Measurements from ENCODE around the gene COQ10B.

Gene COQ10B

DNA sequence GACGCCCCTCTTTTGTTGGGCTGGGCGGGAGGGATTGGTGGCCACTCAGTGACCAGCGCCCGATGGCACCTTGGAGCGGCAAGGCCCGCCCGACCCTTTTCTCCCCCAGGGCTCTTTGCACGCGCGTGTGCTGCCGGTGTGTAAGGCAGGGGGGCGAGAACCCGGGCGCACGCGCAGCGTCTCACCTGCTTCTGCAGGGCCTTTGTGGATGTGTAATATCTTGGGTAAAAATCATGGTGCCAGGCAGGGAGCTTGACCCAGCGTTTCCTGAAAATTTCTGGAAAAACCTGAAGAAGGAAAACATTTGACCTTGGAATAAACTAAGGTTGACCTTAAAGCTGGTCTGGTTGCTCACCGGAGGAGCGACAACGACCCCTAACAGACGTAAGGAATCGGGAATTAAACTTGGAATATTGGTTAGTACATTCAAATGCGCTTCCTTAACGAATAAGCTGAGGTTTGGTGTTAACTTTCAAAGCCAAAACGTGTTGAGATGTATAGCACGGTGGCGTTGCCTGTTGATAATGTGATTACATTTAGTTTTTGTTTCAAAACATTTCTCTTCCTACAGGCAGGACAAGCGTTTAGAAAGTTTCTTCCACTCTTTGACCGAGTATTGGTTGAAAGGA lies 47.3 kb downstream of the COQ10B start:
- no peak for TF ChIP-seq ZNF274 (IDR thresholded peaks at IDR 0.05; ENCODE audit: low read depth, low read length)
- peak overlapping the region; percentile 99 for H3K4me3 ChIP-seq (ENCODE audit: low read length)

DNA sequence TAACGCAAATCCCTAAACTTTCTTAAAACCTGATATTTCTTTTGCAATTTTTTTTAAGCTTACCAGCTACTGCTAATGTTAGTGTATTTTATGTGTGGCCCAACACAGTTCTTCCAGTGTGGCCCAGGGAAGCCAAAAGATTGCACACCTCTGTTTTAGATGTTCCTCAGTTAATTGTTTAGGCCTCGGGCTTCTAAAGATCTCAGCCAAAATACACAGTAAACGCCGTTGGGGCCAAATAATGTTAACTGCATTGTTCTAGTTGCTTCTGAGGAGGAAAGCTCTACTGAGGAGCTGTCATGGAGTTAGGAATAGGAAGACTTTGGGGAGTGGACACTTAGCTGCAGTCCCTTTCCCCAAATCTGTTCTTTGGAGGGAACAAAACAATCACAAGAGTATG lies 48.8 kb downstream of the COQ10B start:
- peak overlapping the region; percentile 99 for H3K4me3 ChIP-seq (ENCODE audit: low read length)
- no peak for TF ChIP-seq ZNF274 (IDR thresholded peaks at IDR 0.05; ENCODE audit: low read depth, low read length)

DNA sequence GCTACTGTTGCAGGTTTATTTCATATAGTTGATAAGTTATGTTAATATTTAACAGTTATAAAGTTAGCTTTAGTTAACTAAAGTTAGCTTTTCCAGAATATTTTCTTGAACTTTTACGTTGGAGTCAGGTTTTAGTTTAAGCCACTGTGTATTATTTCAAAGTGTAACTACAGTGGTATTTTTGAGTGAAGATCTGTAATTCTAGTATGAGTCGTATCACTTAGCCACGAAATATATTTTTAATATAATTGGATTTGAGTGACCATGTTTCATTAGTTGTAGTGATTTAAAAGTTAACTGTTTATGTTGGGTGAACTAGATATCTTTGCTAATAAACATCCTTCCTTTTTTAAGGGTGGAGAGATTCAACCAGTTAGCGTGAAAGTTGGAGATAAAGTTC lies 49.3 kb downstream of the COQ10B start:
- TF ChIP-seq ZNF274 (IDR thresholded peaks at IDR 0.05; ENCODE audit: low read depth, low read length) = no peak
- no peak overlapping the region; the same call in 1 of the 2 replicates for H3K4me3 ChIP-seq (ENCODE audit: low read length)

DNA sequence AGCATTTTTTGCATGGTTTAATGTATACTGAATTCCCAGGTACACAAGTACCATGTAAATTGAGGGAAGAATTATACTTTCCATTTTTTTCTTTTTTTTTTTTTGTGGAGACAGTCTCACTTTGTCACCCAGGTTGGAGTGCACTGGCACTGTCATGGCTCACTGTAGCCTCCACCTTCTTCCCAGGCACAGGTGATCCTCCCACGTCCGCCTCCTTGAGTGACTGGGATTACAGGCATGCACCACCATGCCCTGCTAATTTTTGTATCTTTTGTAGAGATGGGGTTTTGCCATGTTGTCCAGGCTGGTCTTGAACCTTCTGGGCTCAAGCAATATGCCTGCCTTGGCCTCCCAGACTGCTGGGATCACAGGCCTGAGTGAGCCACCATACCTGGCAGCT lies 50.6 kb downstream of the COQ10B start:
- H3K4me3 ChIP-seq (ENCODE audit: low read length) = no peak overlapping the region
- no peak for TF ChIP-seq ZNF274 (IDR thresholded peaks at IDR 0.05; ENCODE audit: low read depth, low read length)

DNA sequence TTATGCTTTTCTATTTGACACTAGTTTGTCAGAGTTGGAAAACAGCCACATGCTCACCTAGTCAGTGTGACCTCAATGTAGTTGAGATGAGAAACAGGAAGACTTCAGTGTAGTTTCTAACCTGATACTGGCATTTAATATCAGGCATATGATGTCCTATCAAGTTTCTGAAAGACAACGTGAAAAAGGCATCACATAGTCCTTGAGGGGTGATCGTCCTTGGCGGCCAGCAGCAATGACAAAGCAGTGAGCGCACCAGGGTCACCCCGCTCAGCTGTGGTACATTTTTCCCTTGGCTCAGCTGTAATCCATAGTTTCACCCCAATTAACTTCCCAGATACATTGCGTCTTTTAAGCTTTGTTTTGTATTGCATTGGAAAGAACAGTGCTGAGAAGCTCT lies 51.2 kb downstream of the COQ10B start:
- no peak for TF ChIP-seq ZNF274 (IDR thresholded peaks at IDR 0.05; ENCODE audit: low read depth, low read length)
- H3K4me3 ChIP-seq (ENCODE audit: low read length) = no peak overlapping the region

DNA sequence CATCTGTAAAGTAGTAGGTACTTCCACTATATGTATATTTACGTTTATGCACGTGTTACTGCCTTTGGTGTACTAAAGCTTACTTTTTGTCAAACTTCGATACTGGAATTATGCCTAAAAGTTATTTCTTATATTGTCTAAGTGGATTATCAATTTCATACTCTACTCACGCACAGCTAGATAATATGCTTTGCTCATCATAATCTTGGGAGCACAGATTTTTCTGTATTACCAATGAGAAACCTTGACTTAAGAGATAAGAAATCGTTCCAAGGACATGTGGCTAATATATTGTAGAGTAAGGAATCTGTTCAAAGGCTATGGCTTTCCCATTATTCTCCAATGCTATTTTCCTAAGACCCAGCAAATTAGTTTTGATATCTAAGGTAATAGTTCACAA lies 53.3 kb downstream of the COQ10B start:
- TF ChIP-seq ZNF274 (IDR thresholded peaks at IDR 0.05; ENCODE audit: low read depth, low read length) = no peak

DNA sequence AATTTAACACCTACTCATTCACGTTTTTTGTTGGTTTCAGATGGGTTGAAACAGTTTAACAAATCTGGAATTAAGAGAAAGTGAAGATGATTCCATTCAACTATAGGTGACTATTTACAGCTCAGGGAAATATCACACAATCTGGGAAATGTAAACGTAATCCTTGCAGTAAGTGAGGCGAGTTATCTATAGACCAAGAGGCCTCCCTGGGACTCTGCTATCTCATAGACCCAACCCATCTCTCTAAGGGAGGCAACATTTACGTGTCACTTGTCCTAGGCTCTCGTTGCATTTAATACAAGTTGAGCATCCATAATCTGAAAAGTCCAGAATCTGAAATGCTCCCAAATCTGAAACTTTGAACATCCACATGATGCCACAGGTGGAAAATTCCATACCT lies 60.6 kb downstream of the COQ10B start:
- no peak for TF ChIP-seq ZNF274 (IDR thresholded peaks at IDR 0.05; ENCODE audit: low read depth, low read length)
- H3K4me3 ChIP-seq (ENCODE audit: low read length) = no peak overlapping the region

More for the DNA sequence above, 53.3 kb downstream of the COQ10B start:
- no peak overlapping the region for H3K4me3 ChIP-seq (ENCODE audit: low read length)

DNA sequence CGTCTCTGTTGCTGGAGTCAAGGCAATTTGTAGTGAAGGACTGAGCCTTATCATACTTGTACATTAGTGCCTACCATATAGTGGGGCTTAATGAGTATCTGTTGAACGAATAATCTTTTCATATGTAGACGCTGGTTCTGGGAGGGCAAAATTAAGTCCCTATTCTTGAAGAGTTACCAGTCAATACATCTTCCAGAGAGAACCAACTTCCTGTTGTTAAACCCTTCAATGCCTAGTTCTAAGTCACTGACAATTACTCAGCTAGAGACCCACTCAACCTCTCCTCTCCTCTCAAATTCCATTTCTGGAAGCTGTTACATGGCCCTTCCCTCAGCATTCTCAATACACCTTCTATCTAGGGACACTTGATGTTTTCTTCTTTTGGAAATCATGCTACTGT lies 61.4 kb downstream of the COQ10B start:
- TF ChIP-seq ZNF274 (IDR thresholded peaks at IDR 0.05; ENCODE audit: low read depth, low read length) = no peak
- H3K4me3 ChIP-seq (ENCODE audit: low read length) = peak overlapping the region; percentile 91; the same call in 1 of the 2 replicates

DNA sequence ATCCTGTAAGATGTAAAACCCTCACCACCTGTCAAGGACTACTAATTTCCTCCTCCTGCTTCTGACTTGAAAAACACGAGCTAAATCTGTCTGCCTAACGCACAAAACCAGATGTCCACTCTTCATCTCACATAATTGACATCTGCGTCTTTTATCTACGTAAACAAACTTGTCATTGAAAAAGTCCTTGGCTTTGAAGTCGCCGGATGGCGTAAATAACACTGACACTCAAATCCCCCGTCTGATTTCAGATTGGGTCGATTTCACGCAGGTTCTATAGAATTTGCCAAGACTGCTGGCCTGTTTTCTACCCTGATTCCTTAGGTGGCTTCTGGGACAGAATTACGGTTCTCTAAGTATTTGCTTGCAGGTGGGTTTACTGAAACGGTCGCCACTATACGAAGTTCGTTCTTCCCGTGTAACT lies 62.0 kb downstream of the COQ10B start:
- H3K4me3 ChIP-seq (ENCODE audit: low read length) = peak overlapping the region; percentile 91
- TF ChIP-seq ZNF274 (IDR thresholded peaks at IDR 0.05; ENCODE audit: low read depth, low read length) = no peak

DNA sequence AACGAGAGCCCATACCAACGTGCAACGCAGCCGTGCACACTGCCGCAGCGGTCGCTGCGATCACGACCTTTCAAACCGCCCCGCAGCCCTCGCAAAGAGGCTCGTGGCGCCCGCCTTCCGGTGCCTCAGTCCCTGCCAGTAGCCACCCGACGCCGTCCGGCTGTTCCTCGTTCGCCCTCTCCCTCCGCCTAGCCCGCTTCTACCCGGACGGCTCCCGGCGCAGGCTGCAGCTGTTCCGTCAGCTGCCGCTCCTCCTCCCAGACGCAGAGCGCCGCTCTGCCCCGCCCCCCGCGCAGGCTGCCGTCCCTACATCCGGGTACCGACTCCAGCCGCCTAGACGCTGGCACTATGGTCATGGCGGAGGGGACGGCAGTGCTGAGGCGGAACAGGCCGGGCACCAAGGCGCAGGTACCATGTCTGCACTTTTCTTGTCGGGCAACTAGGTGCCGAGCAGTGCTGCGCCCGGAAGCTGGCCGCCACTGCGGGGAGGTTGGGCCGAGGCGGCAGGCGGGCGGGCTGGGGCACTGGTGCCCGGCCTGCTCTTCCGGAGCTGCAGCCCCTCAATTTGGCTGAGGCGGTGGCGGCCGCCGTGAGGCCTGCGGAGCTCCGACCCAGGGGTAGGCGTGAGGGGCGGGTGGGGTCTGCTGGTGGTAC lies 62.5 kb downstream of the COQ10B start, which contains the start of gene MOB4:
Gene MOB4 (plus strand): TSS at position 328 of the 654 bp plus-strand sequence. CDS start 21 bp downstream, at position 349.
- H3K4me3 ChIP-seq (ENCODE audit: low read length) = peak within 1 kb of the TSS; percentile 91
- no peak for TF ChIP-seq ZNF274 (IDR thresholded peaks at IDR 0.05; ENCODE audit: low read depth, low read length)

DNA sequence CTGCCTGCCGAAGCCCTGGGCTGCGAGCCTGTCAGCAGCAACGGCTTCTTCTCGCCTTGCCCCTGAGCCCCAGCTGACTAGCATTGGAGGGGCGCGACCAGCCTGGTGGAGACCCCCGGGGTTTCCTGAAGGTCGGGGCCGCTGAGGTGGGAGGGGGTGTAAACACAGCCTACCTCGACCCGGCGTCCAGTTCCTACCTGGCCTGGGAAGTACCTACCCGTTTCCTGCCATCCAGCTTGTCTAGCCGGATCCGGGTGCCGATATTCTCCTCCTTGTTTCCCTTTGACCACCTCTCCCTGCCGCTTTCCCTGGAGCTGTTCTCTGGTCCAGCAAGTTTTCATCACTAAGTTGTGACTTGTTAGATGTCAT lies 63.0 kb downstream of the COQ10B start:
- TF ChIP-seq ZNF274 (IDR thresholded peaks at IDR 0.05; ENCODE audit: low read depth, low read length) = no peak
- peak overlapping the region; percentile 91 for H3K4me3 ChIP-seq (ENCODE audit: low read length)

DNA sequence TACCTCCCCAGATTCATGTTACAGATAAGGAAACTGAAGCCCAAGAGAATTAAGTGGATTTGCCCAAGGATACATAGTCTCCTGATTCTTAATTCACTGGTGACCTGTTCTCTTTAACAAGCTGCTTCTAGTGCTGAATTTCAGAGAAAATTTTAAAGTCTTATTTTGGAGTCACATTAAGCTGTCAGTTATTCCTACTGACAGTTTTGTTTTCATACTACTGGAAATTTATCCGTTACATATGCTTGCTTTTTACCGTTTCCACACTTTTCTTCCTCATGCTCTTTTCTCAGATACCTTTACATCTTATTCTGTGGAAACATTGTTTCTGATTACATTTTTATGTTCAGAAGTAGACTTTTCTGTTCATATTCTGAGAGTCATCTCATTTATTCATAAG lies 63.8 kb downstream of the COQ10B start:
- TF ChIP-seq ZNF274 (IDR thresholded peaks at IDR 0.05; ENCODE audit: low read depth, low read length) = no peak
- peak overlapping the region; percentile 91; the same call in 1 of the 2 replicates for H3K4me3 ChIP-seq (ENCODE audit: low read length)
